ENCODE measurements around the gene PHACTR1. TPM values are rescaled to one million over a fixed set of nuclear protein-coding genes. Genes with fewer than 3 reads are reported as not detected.

Gene PHACTR1
- total and polyA plus RNA-seq, 9 of the 15 experiments (the other 6 are each of a cell fraction or from before 2014, with no cell fraction given): 11.5 to 32.6 (median 22.0) TPM

GRCh38 chr6:13191461-13191860, 474.9 kb downstream of the PHACTR1 start:
- BruUV-seq (replicated peaks): no TSS peak
- in situ Hi-C loops (cut with MboI): no loop called here

More at GRCh38 chr6:13191461-13191860, 474.9 kb downstream of the PHACTR1 start:
- no peak for TF ChIP-seq SMC3 (conservative IDR thresholded peaks at IDR 0.05; ENCODE audit: insufficient read depth, low read depth, low read length)
- no peak for TF ChIP-seq ATF3 (IDR thresholded peaks at IDR 0.05)
- TF ChIP-seq ATF3 (CRISPR knock-in tag; conservative IDR thresholded peaks at IDR 0.05): no peak
- TF ChIP-seq CHAMP1 (IDR thresholded peaks at IDR 0.05): no peak
- TF ChIP-seq ETV5 (CRISPR knock-in tag; IDR thresholded peaks at IDR 0.05; ENCODE audit: low read depth): no peak
- POLR2A ChIA-PET: no interaction called here
- H3K9me3 ChIP-seq (replicated peaks; ENCODE audit: control insufficient read depth, insufficient read depth, low read depth, low read length): no peaks in the 10 kb centered on the region
- no peak overlapping the region for H3K4me3 ChIP-seq
- H3K9ac ChIP-seq (ENCODE audit: insufficient read depth in 1 of 2, low read depth in 2 of 2, low read length in 2 of 2): no peak overlapping the region
- ATAC-seq (no peak), FAIRE-seq (no peak), DNase-seq (ENCODE audit: extremely low read depth in 1 of 4, low spot score in 3 of 4) (no peak)
- H3K9me1 ChIP-seq (ENCODE audit: control insufficient read depth, insufficient read depth, low read length): no peaks in the 10 kb centered on the region
- H2AFZ ChIP-seq (ENCODE audit: low read depth, low read length): no peak overlapping the region
- no peaks in the 10 kb centered on the region for H4K20me1 ChIP-seq (replicated peaks; ENCODE audit: control insufficient read depth, insufficient read depth, low read length)
- H3K27me3 ChIP-seq (ENCODE audit: control insufficient read depth in 2 of 2, insufficient read depth in 2 of 2, low read length in 2 of 2): peaks cover 18 to 30% of the 10 kb centered on the region in 2 experiments
- intact Hi-C loops (cut with micrococcal nuclease): no loop called here
- CTCF ChIA-PET (ENCODE audit: low intra/inter-chr PET ratio): no interaction called here
- no peaks in the 10 kb centered on the region for H3K36me3 ChIP-seq (ENCODE audit: control insufficient read depth, insufficient read depth, low read length)
- no peaks in the 10 kb centered on the region for H3K79me2 ChIP-seq (ENCODE audit: control insufficient read depth, insufficient read depth, low read length)
- no peak overlapping the region for H3K27ac ChIP-seq (ENCODE audit: extremely low read depth, low read depth, low read length)
- WGBS (ENCODE audit: insufficient coverage, low coverage, missing lambda C conversion rate): 4% methylated on average over 1 of the region's 1 CpG
- no peak overlapping the region for H3K4me2 ChIP-seq (ENCODE audit: insufficient read depth, low read length)
- H3K4me1 ChIP-seq (replicated peaks in 1 of 2; ENCODE audit: control insufficient read depth in 2 of 2, insufficient read depth in 2 of 2, low read length in 2 of 2): no peaks in the 10 kb centered on the region
